Coronary artery (tissue), 2 donors: ENCODE results near the gene MORN1.

Source experiments
- DNase-seq: peaks from one replicate; pipeline ENCODE4 v3.0.0-alpha.2; 2017; ENCODE audit warnings: low spot score
- H3K27ac ChIP-seq, 2 donors: fragments of 200-600 bp; sonication (generic); one replicate each; pipeline ENCODE4 v1.5.1; 2016 to 2019
- H3K4me3 ChIP-seq: fragments of 200-600 bp; sonication (generic); 2 replicates; pipeline ENCODE4 v1.5.1; 2016; ENCODE audit warnings: mild to moderate bottlenecking, moderate library complexity
- TF ChIP-seq, protein P1 (sequence below): fragments of 200-600 bp; sonication (generic); IDR thresholded peaks from one replicate; pipeline ENCODE4 v1.5.1; 2019; ENCODE audit warnings: antibody characterized with exemption

MORN1 gene

DNA sequence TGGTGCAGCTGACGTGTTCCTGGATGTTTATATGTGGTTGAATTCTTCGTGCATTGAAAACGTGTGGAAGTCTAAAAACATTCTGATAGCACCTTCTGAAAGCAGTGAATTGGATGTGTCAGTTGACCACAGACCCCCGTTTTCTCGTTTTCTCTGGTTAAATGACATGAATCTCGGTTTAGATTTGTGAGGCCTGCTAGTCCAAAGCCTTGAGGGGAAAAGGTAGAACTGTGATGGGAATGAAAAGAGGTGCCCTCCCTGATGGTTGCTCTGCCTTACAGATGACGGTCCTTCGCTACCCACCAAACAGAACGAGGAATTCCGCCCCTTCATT, 9.2 kb upstream of the MORN1 start:
- TF ChIP-seq, protein P1, sequence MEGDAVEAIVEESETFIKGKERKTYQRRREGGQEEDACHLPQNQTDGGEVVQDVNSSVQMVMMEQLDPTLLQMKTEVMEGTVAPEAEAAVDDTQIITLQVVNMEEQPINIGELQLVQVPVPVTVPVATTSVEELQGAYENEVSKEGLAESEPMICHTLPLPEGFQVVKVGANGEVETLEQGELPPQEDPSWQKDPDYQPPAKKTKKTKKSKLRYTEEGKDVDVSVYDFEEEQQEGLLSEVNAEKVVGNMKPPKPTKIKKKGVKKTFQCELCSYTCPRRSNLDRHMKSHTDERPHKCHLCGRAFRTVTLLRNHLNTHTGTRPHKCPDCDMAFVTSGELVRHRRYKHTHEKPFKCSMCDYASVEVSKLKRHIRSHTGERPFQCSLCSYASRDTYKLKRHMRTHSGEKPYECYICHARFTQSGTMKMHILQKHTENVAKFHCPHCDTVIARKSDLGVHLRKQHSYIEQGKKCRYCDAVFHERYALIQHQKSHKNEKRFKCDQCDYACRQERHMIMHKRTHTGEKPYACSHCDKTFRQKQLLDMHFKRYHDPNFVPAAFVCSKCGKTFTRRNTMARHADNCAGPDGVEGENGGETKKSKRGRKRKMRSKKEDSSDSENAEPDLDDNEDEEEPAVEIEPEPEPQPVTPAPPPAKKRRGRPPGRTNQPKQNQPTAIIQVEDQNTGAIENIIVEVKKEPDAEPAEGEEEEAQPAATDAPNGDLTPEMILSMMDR, result no peak
- DNase-seq, result no peak
- Histone ChIP-seq H3K4me3 (no peak overlapping the region), H3K27ac (no peak overlapping the region)

DNA sequence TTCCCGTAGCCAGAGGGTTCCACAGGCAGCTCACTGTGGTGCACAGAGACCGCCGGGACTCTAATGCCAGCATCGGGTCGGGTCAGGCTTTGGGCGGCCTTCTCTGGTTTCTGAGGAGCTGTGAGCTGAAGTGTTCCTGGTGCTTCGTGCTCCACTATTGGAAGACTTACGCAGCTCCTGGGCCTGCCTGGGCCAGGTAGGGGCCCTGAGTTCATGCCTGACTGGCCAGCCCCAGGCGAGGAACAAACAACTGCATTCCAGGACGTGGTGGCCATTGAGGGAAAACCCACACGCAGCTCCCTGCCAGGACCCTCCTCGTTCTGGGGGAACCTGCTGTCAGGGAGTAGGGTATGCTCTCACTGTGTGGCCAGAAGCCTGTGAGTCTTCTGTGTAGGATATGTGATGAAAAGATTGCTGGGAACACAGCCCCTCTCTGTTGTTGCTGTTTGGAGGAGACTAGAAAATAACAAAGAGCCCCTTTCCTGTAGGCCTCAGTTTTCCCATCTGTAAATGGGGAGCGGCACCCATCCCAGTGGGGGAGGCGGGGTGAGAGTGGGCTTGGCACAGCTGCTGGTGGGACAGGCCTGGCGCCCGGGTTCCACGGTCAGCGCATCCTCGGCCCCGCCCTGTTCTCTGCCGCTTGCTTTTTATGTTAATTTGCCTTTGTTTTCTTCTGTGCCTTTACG, 8.7 kb upstream of the MORN1 start:
- H3K4me3 ChIP-seq, result no peak overlapping the region
- no peak for DNase-seq
- no peak overlapping the region for H3K27ac ChIP-seq
- TF ChIP-seq, protein P1, result no peak

DNA sequence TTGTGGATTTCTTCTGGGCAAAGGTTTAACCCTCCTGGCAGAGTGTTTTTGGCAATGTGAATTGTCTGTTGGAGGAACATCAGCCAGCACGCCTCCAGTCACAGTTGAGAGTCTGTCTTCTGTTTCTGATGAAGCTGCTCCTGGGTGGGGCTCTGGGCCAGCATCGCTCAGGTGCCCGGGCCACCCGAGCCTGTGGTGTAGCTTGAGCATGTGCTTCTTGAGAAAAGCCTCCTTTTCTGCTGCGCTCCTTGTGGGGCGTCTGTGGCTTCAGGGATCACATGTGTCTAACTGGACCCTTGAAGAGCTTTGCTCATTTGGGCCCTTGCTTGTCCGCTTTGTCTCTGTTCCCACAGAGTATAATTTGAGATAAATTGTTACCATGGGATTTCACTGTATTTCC, 7.5 kb upstream of the MORN1 start:
- DNase-seq, result no peak
- TF ChIP-seq, protein P1, result no peak
- Histone ChIP-seq H3K27ac (no peak overlapping the region), H3K4me3 (no peak overlapping the region)

DNA sequence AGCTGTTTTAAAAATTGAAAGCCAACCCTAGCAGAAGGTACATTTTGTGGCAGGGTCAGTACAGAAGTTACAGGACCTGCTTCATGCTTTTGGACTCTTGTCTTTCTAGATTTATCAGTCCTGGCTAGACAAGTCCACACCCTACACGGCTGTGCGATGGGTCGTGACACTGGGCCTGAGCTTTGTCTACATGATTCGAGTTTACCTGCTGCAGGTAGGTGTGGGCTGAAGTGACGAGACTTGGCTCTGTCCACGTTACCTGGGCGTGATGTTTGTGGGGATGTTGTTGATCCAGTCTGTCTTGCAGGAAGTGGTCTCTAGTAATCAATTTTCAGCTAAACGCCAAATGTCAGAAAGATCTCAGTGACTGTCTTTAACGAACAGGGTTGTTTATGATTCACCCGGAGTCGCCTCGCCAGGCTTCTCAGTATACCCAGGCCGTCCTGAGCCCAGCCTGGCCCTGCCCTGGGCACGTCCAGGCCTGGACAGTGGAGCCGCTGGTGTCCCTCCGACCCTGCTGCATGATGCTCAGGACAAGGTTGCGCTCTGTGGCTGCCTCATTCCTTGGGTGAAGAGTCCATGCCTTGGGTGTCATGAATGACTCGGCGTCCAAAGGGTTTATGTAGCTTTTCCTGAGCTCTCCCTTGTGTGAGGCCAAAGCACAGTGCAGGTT, 5.8 kb upstream of the MORN1 start:
- TF ChIP-seq, protein P1, result no peak
- DNase-seq, result no peak

DNA sequence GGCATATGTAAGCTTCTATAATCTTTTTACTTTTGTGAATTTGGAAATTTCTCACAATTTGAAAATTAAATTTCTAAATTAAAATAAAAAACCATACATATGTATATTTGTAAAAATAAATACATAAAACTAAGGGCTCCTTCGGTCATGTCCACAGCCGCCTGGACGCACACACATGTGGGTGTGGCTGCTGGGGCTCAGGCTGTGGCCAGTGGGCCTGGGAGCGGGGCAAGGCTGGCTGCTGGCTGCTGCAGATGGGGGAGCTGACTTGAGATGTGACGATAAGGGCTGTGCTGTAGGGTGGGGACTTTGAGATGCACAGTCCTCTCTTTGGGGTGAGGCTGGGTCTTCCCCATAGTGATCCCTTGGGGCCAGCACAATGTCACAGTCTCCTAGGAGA, 5.1 kb upstream of the MORN1 start:
- DNase-seq, result no peak
- no peak overlapping the region for H3K4me3 ChIP-seq
- TF ChIP-seq, protein P1, result no peak
- H3K27ac ChIP-seq, result no peak overlapping the region

More for the DNA sequence above, 5.8 kb upstream of the MORN1 start:
- Histone ChIP-seq H3K4me3 (no peak overlapping the region), H3K27ac (no peak overlapping the region)

DNA sequence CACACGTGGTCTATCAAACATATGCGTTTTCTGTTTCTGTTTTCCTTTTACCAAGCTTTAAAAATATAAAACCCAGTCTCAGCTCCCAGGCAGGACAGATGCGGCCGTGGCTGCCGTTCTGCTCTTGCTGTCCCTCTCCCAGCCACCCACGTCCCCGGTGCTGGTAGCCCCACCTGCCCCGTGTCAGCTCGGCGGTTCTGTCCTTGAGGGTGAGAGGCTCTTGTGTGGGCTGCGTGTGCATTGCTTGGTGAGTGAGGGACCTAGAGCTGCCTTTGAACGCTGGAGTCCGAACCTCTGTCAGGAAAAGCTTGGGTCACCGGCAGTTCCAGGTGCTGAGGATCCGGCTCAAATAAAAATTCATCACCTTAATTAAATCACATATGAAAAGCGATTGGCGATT, 4.7 kb upstream of the MORN1 start:
- TF ChIP-seq, protein P1, result no peak
- no peak for DNase-seq
- Histone ChIP-seq H3K27ac (no peak overlapping the region), H3K4me3 (no peak overlapping the region)

DNA sequence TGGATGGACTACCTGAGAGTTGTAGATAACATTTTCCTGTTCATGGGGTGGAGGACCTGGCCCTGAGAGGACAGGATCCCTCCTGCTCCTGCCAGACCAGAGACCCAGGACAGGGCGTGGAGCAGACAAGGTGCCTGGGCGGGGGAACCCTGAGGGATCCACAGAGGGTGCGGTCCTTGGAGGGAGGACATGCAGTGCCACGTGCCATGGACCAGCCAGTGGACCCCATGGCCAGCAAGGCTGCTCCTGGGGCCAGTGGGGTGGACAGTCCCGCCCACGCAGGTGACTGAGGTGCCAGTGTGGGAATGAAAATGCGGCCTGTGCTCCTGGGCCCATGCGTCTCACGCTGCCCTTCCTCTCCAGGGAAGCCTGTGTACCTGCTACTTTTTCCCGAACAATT, 3.9 kb upstream of the MORN1 start:
- TF ChIP-seq, protein P1, result no peak
- Histone ChIP-seq H3K27ac (no peak overlapping the region), H3K4me3 (no peak overlapping the region)
- DNase-seq, result no peak
